ENCODE results near the gene PRAMEF1. TPM values are rescaled to one million over a fixed set of nuclear protein-coding genes. Genes with fewer than 3 reads are reported as not detected.
"Not testable (repeated sequence)": the region's sequence is repeated elsewhere in the genome, so short reads cannot be mapped to it uniquely, and the experiment has no call there.

Gene PRAMEF1
- total and polyA plus RNA-seq, 2 donors = 0.05 to 0.11 TPM

- no peaks in the 10 kb centered on the region for H3K27me3 ChIP-seq (ENCODE audit: control insufficient read depth in 2 of 2, insufficient read depth in 1 of 2, low read length in 1 of 2)
- H3K4me1 ChIP-seq (ENCODE audit: control insufficient read depth in 2 of 2, insufficient read depth in 2 of 2, low read length in 2 of 2) = no peaks in the 10 kb centered on the region
- H3K27ac ChIP-seq (ENCODE audit: low read depth in 1 of 2, low read length in 1 of 2) = no peak overlapping the region
- H3K4me3 ChIP-seq (ENCODE audit: low read length in 2 of 2) = no peak overlapping the region
- no peaks in the 10 kb centered on the region for H3K9me3 ChIP-seq (ENCODE audit: control insufficient read depth in 2 of 2, insufficient read depth in 1 of 2, low read length in 1 of 2)
- no peak for DNase-seq (ENCODE audit: low read depth in 6 of 9, low spot score in 9 of 9)
- H3K36me3 ChIP-seq (ENCODE audit: control insufficient read depth in 2 of 2, insufficient read depth in 2 of 2, low read length in 1 of 2) = no peaks in the 10 kb centered on the region
- WGBS = 85% methylated on average over 4 of the region's 4 CpGs
These were observed 7.7 kb downstream of the PRAMEF1 start for GRCh38 chr1:12798911-12799310.

GRCh38 chr1:12799730-12800129, 8.5 kb downstream of the PRAMEF1 start:
- 60% methylated on average over 2 of the region's 2 CpGs for WGBS
- H3K4me1 ChIP-seq (ENCODE audit: control insufficient read depth in 2 of 2, insufficient read depth in 2 of 2, low read length in 2 of 2) = no peaks in the 10 kb centered on the region
- H3K9me3 ChIP-seq (ENCODE audit: control insufficient read depth in 2 of 2, insufficient read depth in 1 of 2, low read length in 1 of 2) = no peaks in the 10 kb centered on the region
- no peak overlapping the region for H3K27ac ChIP-seq (ENCODE audit: low read depth in 1 of 2, low read length in 1 of 2)
- H3K36me3 ChIP-seq (ENCODE audit: control insufficient read depth in 2 of 2, insufficient read depth in 2 of 2, low read length in 1 of 2) = no peaks in the 10 kb centered on the region
- H3K27me3 ChIP-seq (ENCODE audit: control insufficient read depth in 2 of 2, insufficient read depth in 1 of 2, low read length in 1 of 2) = no peaks in the 10 kb centered on the region
- no peak for DNase-seq (ENCODE audit: low read depth in 6 of 9, low spot score in 9 of 9)
- H3K4me3 ChIP-seq (ENCODE audit: low read length in 2 of 2) = no peak overlapping the region

- 96% methylated on average over 1 of the region's 1 CpG for WGBS
- Histone ChIP-seq H3K9me3 (ENCODE audit: control insufficient read depth in 2 of 2, insufficient read depth in 1 of 2, low read length in 1 of 2) (no peaks in the 10 kb centered on the region), H3K36me3 (ENCODE audit: control insufficient read depth in 2 of 2, insufficient read depth in 2 of 2, low read length in 1 of 2) (no peaks in the 10 kb centered on the region), H3K4me3 (ENCODE audit: low read length in 2 of 2) (no peak overlapping the region), H3K27me3 (ENCODE audit: control insufficient read depth in 2 of 2, insufficient read depth in 1 of 2, low read length in 1 of 2) (no peaks in the 10 kb centered on the region), H3K27ac (ENCODE audit: low read depth in 1 of 2, low read length in 1 of 2) (no peak overlapping the region), H3K4me1 (ENCODE audit: control insufficient read depth in 2 of 2, insufficient read depth in 2 of 2, low read length in 2 of 2) (no peaks in the 10 kb centered on the region)
- DNase-seq (ENCODE audit: low read depth in 6 of 9, low spot score in 9 of 9) = no peak
These were observed 18.7 kb downstream of the PRAMEF1 start for GRCh38 chr1:12809933-12810332.

- Histone ChIP-seq H3K36me3 (ENCODE audit: control insufficient read depth in 2 of 2, insufficient read depth in 2 of 2, low read length in 1 of 2) (no peaks in the 10 kb centered on the region), H3K9me3 (ENCODE audit: control insufficient read depth in 2 of 2, insufficient read depth in 1 of 2, low read length in 1 of 2) (no peaks in the 10 kb centered on the region), H3K27ac (ENCODE audit: low read depth in 1 of 2, low read length in 1 of 2) (no peak overlapping the region), H3K27me3 (ENCODE audit: control insufficient read depth in 2 of 2, insufficient read depth in 1 of 2, low read length in 1 of 2) (no peaks in the 10 kb centered on the region), H3K4me3 (ENCODE audit: low read length in 2 of 2) (no peak overlapping the region), H3K4me1 (ENCODE audit: control insufficient read depth in 2 of 2, insufficient read depth in 2 of 2, low read length in 2 of 2) (no peaks in the 10 kb centered on the region)
- DNase-seq (ENCODE audit: low read depth in 6 of 9, low spot score in 9 of 9) = no peak
- 78% methylated on average over 5 of the region's 5 CpGs for WGBS
These were observed 19.7 kb downstream of the PRAMEF1 start for GRCh38 chr1:12810691-12811408.

GRCh38 chr1:12811409-12811784, 20.2 kb downstream of the PRAMEF1 start:
- Histone ChIP-seq H3K4me1 (ENCODE audit: control insufficient read depth in 2 of 2, insufficient read depth in 2 of 2, low read length in 2 of 2) (no peaks in the 10 kb centered on the region), H3K9me3 (ENCODE audit: control insufficient read depth in 2 of 2, insufficient read depth in 1 of 2, low read length in 1 of 2) (no peaks in the 10 kb centered on the region), H3K4me3 (ENCODE audit: low read length in 2 of 2) (no peak overlapping the region), H3K27ac (ENCODE audit: low read depth in 1 of 2, low read length in 1 of 2) (no peak overlapping the region), H3K36me3 (ENCODE audit: control insufficient read depth in 2 of 2, insufficient read depth in 2 of 2, low read length in 1 of 2) (no peaks in the 10 kb centered on the region), H3K27me3 (ENCODE audit: control insufficient read depth in 2 of 2, insufficient read depth in 1 of 2, low read length in 1 of 2) (no peaks in the 10 kb centered on the region)
- WGBS = 71% methylated on average over 2 of the region's 2 CpGs
- no peak for DNase-seq (ENCODE audit: low read depth in 6 of 9, low spot score in 9 of 9)

- WGBS = 80% methylated on average over 6 of the region's 6 CpGs
- not testable (repeated sequence) for DNase-seq (ENCODE audit: low read depth in 6 of 9, low spot score in 9 of 9); H3K27ac ChIP-seq (ENCODE audit: low read depth in 1 of 2, low read length in 1 of 2); H3K4me3 ChIP-seq (ENCODE audit: low read length in 2 of 2); H3K27me3 ChIP-seq (ENCODE audit: control insufficient read depth in 2 of 2, insufficient read depth in 1 of 2, low read length in 1 of 2); H3K9me3 ChIP-seq (ENCODE audit: control insufficient read depth in 2 of 2, insufficient read depth in 1 of 2, low read length in 1 of 2); H3K4me1 ChIP-seq (ENCODE audit: control insufficient read depth in 2 of 2, insufficient read depth in 2 of 2, low read length in 2 of 2); H3K36me3 ChIP-seq (ENCODE audit: control insufficient read depth in 2 of 2, insufficient read depth in 2 of 2, low read length in 1 of 2)
These were observed 27.9 kb downstream of the PRAMEF1 start for GRCh38 chr1:12819061-12819460.

- not testable (repeated sequence) for H3K4me1 ChIP-seq (ENCODE audit: control insufficient read depth in 2 of 2, insufficient read depth in 2 of 2, low read length in 2 of 2); H3K27me3 ChIP-seq (ENCODE audit: control insufficient read depth in 2 of 2, insufficient read depth in 1 of 2, low read length in 1 of 2); H3K4me3 ChIP-seq (ENCODE audit: low read length in 2 of 2); DNase-seq (ENCODE audit: low read depth in 6 of 9, low spot score in 9 of 9); H3K9me3 ChIP-seq (ENCODE audit: control insufficient read depth in 2 of 2, insufficient read depth in 1 of 2, low read length in 1 of 2); H3K36me3 ChIP-seq (ENCODE audit: control insufficient read depth in 2 of 2, insufficient read depth in 2 of 2, low read length in 1 of 2); H3K27ac ChIP-seq (ENCODE audit: low read depth in 1 of 2, low read length in 1 of 2)
- WGBS = 69% methylated on average over 3 of the region's 3 CpGs
These were observed 40.1 kb downstream of the PRAMEF1 start, which contains the start of gene PRAMEF11 for GRCh38 chr1:12831310-12831709. TSS of gene PRAMEF11 (minus strand) at chr1:12831410. CDS start at chr1:12828789, 2,621 bp downstream.

GRCh38 chr1:12833251-12833650, 42.1 kb downstream of the PRAMEF1 start:
- WGBS = 62% methylated on average over 2 of the region's 2 CpGs
- H3K9me3 ChIP-seq (ENCODE audit: control insufficient read depth in 2 of 2, insufficient read depth in 1 of 2, low read length in 1 of 2); H3K36me3 ChIP-seq (ENCODE audit: control insufficient read depth in 2 of 2, insufficient read depth in 2 of 2, low read length in 1 of 2): not testable (repeated sequence)

More at GRCh38 chr1:12833251-12833650, 42.1 kb downstream of the PRAMEF1 start:
- not testable (repeated sequence) for H3K4me3 ChIP-seq (ENCODE audit: low read length in 2 of 2); H3K27me3 ChIP-seq (ENCODE audit: control insufficient read depth in 2 of 2, insufficient read depth in 1 of 2, low read length in 1 of 2); DNase-seq (ENCODE audit: low read depth in 6 of 9, low spot score in 9 of 9); H3K4me1 ChIP-seq (ENCODE audit: control insufficient read depth in 2 of 2, insufficient read depth in 2 of 2, low read length in 2 of 2); H3K27ac ChIP-seq (ENCODE audit: low read depth in 1 of 2, low read length in 1 of 2)

All from thymus (tissue), 11 donors.